Natural killer cell (primary cell): ENCODE measurements around the gene SLC26A5. TPM values are rescaled to one million over a fixed set of nuclear protein-coding genes. Genes with fewer than 3 reads are reported as not detected.

Source experiments
- ATAC-seq, 3 donors: fragments of 150-1000 bp in 2 of 3; fragments of 200-7000 bp in 1 of 3; cut with Tn5 transposase; 1 replicate in 1 of 3; 2 replicates in 2 of 3; pipeline ENCODE4 v1.10.0; 2021; ENCODE audit warnings: mild to moderate bottlenecking in 2 of 3, moderate library complexity in 2 of 3
- DNase-seq, 2 donors: peaks; one replicate each; pipeline versions ENCODE4 v3.0.0 to v3.0.0-alpha.2; 2013 to 2021; ENCODE audit warnings: mixed read lengths in 1 of 2
- H3K27ac ChIP-seq: one replicate; pipeline ENCODE4 v1.5.1; 2013; ENCODE audit warnings: mild to moderate bottlenecking, low read length
- H3K27me3 ChIP-seq: one replicate; pipeline ENCODE4 v1.6.1; 2013; ENCODE audit warnings: low read length; ENCODE audit not compliant: control insufficient read depth, insufficient read depth
- H3K36me3 ChIP-seq: one replicate; pipeline ENCODE4 v1.6.1; 2013; ENCODE audit warnings: low read length; ENCODE audit not compliant: control insufficient read depth, insufficient read depth
- H3K4me1 ChIP-seq: one replicate; pipeline ENCODE4 v1.6.1; 2013; ENCODE audit warnings: low read length; ENCODE audit not compliant: control insufficient read depth, insufficient read depth
- H3K4me3 ChIP-seq: one replicate; pipeline ENCODE4 v1.5.1; 2013; ENCODE audit warnings: low read length
- H3K9me3 ChIP-seq: one replicate; pipeline ENCODE4 v1.6.1; 2013; ENCODE audit warnings: low read length; ENCODE audit not compliant: control insufficient read depth, insufficient read depth
- H3K27ac Mint-ChIP-seq, 2 donors: one replicate each; pipeline ENCODE4 v1.8.0; 2022; ENCODE audit warnings: mild to moderate bottlenecking in 2 of 2, mixed read lengths in 2 of 2, moderate library complexity in 1 of 2
- H3K27me3 Mint-ChIP-seq, 2 donors: one replicate each; pipeline ENCODE4 v1.8.0; 2022; ENCODE audit warnings: low read depth in 2 of 2, mixed read lengths in 2 of 2
- H3K36me3 Mint-ChIP-seq: one replicate; pipeline ENCODE4 v1.8.0; 2022; ENCODE audit warnings: mixed read lengths
- H3K4me1 Mint-ChIP-seq, 2 donors: one replicate each; pipeline ENCODE4 v1.8.0; 2022; ENCODE audit warnings: mixed read lengths in 2 of 2
- H3K4me3 Mint-ChIP-seq: one replicate; pipeline ENCODE4 v1.8.0; 2022; ENCODE audit warnings: mild to moderate bottlenecking, moderate library complexity, mixed read lengths
- H3K9me3 Mint-ChIP-seq, 2 donors: one replicate each; pipeline ENCODE4 v1.8.0; 2022; ENCODE audit warnings: mixed read lengths in 2 of 2
- CTCF ChIP-seq: fragments of 200-600 bp; IDR thresholded peaks from one replicate; pipeline ENCODE4 v1.8.0; 2022; ENCODE audit warnings: antibody characterized with exemption
- WGBS: methylation state at CpG from one replicate; pipeline ENCODE4 v1.1.7; 2013; ENCODE audit warnings: missing lambda C conversion rate; ENCODE audit not compliant: insufficient coverage; 5-methylcytosine and 5-hydroxymethylcytosine counted together
- intact Hi-C: fragments of 100-400 bp; cut with micrococcal nuclease; formaldehyde crosslinking; loops from one replicate; pipeline ENCODE4 v1.14.2; 2022
- total RNA-seq, 4 donors: library from RNA; stranded (reverse); fragments of 120-200 nt in 1 of 4; gene quantifications; one replicate each; pipeline versions ENCODE4 v1.2.3 to v1.2.4, GENCODE V29; 2013 to 2022

SLC26A5 gene
- total RNA-seq, 3 donors from 2014 or later (not counting 1 experiment from before 2014, with no cell fraction given), result 0.30 TPM; not detected in 2

DNA sequence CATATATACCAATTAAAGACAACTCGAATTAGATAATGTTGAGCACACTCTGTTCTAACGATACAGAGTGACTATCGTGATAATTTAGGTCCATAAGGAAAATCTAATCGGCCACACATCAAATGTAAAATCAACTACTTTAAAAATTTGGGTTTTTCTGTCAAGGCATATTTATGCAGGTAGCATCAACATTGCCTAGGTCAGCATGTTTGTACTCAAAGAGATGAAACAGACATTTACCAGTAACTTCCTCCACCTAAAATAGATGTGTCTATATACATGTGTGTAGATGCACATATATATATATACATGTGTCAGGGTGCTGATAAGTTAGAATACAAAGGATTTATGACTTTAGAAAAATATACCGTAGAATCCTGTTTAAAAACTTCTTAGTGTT, 76.6 kb downstream of the SLC26A5 start:
- no peak for ATAC-seq
- no peak overlapping the region for H3K4me3 Mint-ChIP-seq
- intact Hi-C loops, result no loop called here
- peak overlapping the region in 1 of 2 donors; percentile 14 for H3K27ac Mint-ChIP-seq
- peaks cover 47% of the 10 kb centered on the region for H3K36me3 ChIP-seq
- H3K9me3 Mint-ChIP-seq, result no peaks in the 10 kb centered on the region
- DNase-seq, result no peak
- H3K27me3 ChIP-seq, result no peaks in the 10 kb centered on the region
- WGBS, result 99% methylated on average over 5 of the region's 5 CpGs
- no peaks in the 10 kb centered on the region for H3K27me3 Mint-ChIP-seq
- H3K4me1 ChIP-seq, result no peaks in the 10 kb centered on the region
- H3K4me3 ChIP-seq, result no peak overlapping the region
- no peak overlapping the region for H3K27ac ChIP-seq
- no peak for TF ChIP-seq CTCF
- H3K9me3 ChIP-seq, result no peaks in the 10 kb centered on the region
- H3K36me3 Mint-ChIP-seq, result peaks cover 27% of the 10 kb centered on the region
- H3K4me1 Mint-ChIP-seq, result no peaks in the 10 kb centered on the region

GRCh38 chr7:103349805-103350204, 96.2 kb downstream of the SLC26A5 start:
- peaks cover 14% of the 10 kb centered on the region for H3K36me3 ChIP-seq
- no CpG with 5 or more reads among the region's 1 CpG for WGBS
- no peak overlapping the region for H3K4me3 ChIP-seq
- Mint-ChIP-seq H3K27me3 (no peaks in the 10 kb centered on the region), H3K27ac (peak overlapping the region; percentile 10 to 27), H3K36me3 (no peaks in the 10 kb centered on the region), H3K4me3 (peak overlapping the region; percentile 64), H3K9me3 (no peaks in the 10 kb centered on the region), H3K4me1 (peaks cover 37 to 48% of the 10 kb centered on the region in 2 donors)
- H3K4me1 ChIP-seq, result peaks cover 9% of the 10 kb centered on the region
- no peaks in the 10 kb centered on the region for H3K27me3 ChIP-seq
- no peak overlapping the region for H3K27ac ChIP-seq
- no peaks in the 10 kb centered on the region for H3K9me3 ChIP-seq
- intact Hi-C loops, result no loop called here
- no peak for TF ChIP-seq CTCF
- ATAC-seq (no peak), DNase-seq (no peak)

GRCh38 chr7:103348959-103349358, 97.0 kb downstream of the SLC26A5 start:
- WGBS, result 20% methylated on average over 1 of the region's 2 CpGs
- H3K4me3 ChIP-seq, result no peak overlapping the region
- peak overlapping the region; percentile 97 to 98 for H3K27ac Mint-ChIP-seq
- H3K4me1 Mint-ChIP-seq, result peaks cover 41 to 52% of the 10 kb centered on the region in 2 donors
- peak overlapping the region; percentile 93 for H3K4me3 Mint-ChIP-seq
- H3K9me3 ChIP-seq, result no peaks in the 10 kb centered on the region
- H3K36me3 ChIP-seq, result peaks cover 10% of the 10 kb centered on the region
- H3K27me3 ChIP-seq, result no peaks in the 10 kb centered on the region
- peaks cover 12% of the 10 kb centered on the region for H3K4me1 ChIP-seq
- H3K27me3 Mint-ChIP-seq, result no peaks in the 10 kb centered on the region
- no peaks in the 10 kb centered on the region for H3K36me3 Mint-ChIP-seq
- no peak overlapping the region for H3K27ac ChIP-seq
- no peak for ATAC-seq
- TF ChIP-seq CTCF, result no peak
- intact Hi-C loops, result no loop called here
- H3K9me3 Mint-ChIP-seq, result no peaks in the 10 kb centered on the region
- no peak for DNase-seq

GRCh38 chr7:103348452-103348851, 97.6 kb downstream of the SLC26A5 start:
- TF ChIP-seq CTCF, result no peak
- H3K4me1 Mint-ChIP-seq, result peaks cover 46 to 57% of the 10 kb centered on the region in 2 donors
- Histone ChIP-seq H3K27ac (no peak overlapping the region), H3K4me3 (peak overlapping the region; percentile 83), H3K36me3 (peaks cover 6% of the 10 kb centered on the region), H3K9me3 (no peaks in the 10 kb centered on the region), H3K4me1 (peaks cover 13% of the 10 kb centered on the region), H3K27me3 (no peaks in the 10 kb centered on the region)
- ATAC-seq, result no peak
- H3K27me3 Mint-ChIP-seq, result no peaks in the 10 kb centered on the region
- DNase-seq, result peak in 1 of 2 donors; percentile 23
- no peaks in the 10 kb centered on the region for H3K36me3 Mint-ChIP-seq
- intact Hi-C loops, result no loop called here
- H3K9me3 Mint-ChIP-seq, result no peaks in the 10 kb centered on the region
- WGBS, result 5% methylated on average over 12 of the region's 13 CpGs
- peak overlapping the region; percentile 96 for H3K4me3 Mint-ChIP-seq
- peak overlapping the region; percentile 97 to 98 for H3K27ac Mint-ChIP-seq
